GM12872 (cell line): ENCODE measurements around the gene APBA2.

ENCODE experiments used
- CTCF ChIP-seq: IDR thresholded peaks from 3 replicates; pipeline ENCODE4 v1.5.1; 2011; ENCODE audit warnings: low read depth, mild to moderate bottlenecking, low read length, moderate library complexity; ENCODE audit not compliant: insufficient read depth

Gene APBA2

GRCh38 chr15:28961391-28961790 lies 75.6 kb downstream of the APBA2 start:
- TF ChIP-seq CTCF, result no peak

GRCh38 chr15:28962851-28963710 lies 77.3 kb downstream of the APBA2 start:
- no peak for TF ChIP-seq CTCF

DNA sequence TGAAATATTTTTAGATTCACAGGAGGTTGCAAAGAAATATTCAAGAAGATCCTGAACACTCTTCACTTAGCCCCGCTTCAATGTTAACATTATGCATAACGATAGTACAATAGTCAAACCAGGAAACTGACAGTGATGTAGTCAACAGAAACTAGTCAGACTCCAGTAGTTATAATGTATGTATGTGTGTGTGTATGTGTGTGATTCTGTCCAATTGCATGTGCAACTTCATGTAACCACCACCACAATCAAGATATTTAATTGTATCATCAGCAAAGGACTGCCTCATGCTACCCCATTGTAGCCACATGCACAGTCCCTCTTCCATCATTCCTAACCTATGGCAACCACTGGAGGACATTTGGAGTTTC lies 77.9 kb downstream of the APBA2 start:
- no peak for TF ChIP-seq CTCF

DNA sequence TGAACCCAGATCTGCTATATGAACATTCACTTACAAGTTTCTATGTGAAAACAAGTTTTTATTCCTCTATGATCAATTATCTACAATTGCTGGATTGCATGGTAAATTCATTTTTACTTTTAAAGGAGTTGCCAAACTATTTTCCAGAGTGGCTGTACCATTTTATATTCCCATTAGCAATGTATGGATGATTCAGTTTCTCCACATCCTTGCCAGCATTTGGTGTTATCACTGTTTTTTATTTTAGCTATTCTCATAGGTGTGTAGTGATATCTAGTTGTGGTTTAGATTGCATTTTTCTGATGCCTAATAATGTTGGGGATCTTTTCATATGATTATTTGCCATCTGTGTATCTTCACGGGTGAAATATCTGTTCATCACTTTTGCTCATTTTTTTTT lies 78.3 kb downstream of the APBA2 start:
- no peak for TF ChIP-seq CTCF

DNA sequence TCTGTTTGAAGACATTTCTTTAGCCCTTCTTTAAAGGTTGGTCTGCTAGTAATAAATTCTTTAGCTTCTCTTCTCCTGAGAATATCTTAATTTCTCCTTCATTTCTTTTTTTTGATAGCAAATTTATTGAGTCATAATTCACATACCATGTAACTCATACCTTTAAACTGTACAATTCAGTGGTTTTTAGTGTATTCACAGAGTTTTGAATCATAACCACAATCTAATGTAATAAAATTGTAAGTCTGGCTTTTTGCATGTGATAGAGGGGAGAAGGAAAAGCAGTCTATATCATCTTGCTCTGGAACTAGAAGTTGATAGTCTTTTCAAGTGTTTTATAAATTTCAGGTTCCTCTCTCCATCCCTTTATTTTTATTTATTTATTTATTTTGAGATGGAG lies 81.3 kb downstream of the APBA2 start:
- TF ChIP-seq CTCF, result no peak

DNA sequence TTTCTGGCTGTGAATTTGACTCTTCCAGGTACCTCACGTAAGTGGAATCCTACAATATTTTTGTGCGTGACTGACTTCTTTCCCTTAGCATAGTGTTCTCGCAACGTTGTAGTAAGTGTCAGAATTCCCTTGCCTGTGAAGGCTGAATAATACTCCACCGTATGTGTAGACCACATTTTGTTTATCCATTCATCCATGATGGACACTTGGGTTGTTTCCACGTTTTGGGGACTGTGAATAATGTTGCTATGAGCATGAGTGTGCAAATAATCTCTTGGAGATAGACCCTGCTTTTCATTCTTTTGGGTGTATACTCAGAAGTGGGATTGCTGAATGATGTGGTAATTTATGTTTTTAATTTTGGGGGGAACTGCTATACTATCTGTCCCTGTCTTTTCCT lies 82.2 kb downstream of the APBA2 start:
- TF ChIP-seq CTCF, result no peak

GRCh38 chr15:28969511-28970085 lies 83.8 kb downstream of the APBA2 start:
- TF ChIP-seq CTCF, result no peak
